ENCODE results near the gene ZNF214.
"Not testable (repeated sequence)": the region's sequence is repeated elsewhere in the genome, so short reads cannot be mapped to it uniquely, and the experiment has no call there.

The ZNF214 gene

DNA sequence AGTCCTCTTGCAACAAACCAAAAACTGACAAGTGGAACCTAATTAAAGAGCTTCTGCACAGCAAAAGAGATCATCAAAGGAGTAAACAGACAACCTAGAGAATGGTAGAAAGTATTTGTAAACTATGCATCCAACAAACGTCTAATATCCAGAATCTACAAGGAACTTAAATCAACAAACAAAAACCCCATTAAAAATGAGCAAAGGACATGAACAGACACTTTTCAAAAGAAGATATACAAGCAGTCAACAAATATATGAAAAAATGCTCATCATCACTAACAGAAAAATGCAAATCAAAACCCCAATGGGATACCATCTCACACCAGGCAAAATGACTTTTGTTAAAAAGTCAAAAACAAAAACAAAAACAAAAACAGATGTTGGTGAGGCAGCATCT lies 33.7 kb downstream of the ZNF214 start:
- DNase-seq: no peak

DNA sequence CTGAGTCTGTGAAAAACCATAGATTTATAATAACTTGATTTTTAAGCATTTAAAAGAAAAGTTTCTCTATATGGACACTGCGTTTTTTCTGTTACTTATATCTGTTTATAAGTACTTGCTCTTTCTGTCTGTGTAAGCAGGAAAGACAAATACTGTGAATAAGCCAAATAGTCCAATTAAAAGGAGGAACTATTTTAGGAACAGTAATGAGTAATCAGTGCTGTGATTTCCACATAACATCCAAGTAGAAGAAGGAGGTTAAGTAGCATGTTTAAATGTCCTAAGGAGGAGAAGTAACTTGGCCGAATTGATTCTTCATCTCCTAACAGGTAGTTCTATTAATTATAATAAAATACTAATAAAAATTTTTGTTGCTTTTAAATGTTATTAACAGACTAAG lies 40.8 kb downstream of the ZNF214 start:
- DNase-seq: no peak

DNA sequence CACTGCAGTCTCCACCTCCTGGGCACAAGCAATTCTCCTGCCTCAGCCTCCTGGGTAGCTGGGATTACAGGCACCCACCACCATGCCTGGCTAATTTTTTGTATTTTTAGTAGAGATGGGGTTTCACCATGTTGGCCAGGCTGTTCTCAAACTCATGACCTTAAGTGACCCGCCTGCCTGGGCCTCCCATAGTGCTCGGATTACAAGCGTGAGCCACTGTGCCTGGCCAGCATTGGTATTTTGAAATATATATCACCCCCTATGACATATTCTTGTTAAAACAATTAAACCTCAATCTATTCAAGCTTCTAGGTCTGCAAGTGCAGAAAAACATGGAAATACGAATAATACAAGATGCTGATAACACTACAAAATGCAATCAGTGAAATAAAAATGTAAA lies 50.3 kb downstream of the ZNF214 start:
- peak; percentile 16 for DNase-seq

DNA sequence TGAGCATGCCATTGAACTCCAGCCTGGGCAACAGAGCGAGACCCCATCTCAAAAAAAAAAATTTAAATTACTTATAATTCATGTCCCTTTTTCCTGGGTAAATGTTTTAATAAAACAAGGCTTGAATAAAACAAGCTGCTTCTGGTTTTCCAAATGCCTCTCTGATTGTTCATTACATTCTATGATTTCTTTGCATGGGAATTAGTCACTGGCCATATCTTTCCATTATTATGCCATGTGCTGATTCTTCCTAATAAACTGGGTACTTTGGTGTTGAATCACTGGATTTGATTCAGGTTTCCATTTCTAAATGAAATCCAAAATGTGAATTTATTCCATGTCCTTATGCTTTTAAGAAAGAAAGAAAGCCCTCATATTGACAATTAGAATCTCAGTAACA lies 51.3 kb downstream of the ZNF214 start:
- DNase-seq: peak; percentile 62

DNA sequence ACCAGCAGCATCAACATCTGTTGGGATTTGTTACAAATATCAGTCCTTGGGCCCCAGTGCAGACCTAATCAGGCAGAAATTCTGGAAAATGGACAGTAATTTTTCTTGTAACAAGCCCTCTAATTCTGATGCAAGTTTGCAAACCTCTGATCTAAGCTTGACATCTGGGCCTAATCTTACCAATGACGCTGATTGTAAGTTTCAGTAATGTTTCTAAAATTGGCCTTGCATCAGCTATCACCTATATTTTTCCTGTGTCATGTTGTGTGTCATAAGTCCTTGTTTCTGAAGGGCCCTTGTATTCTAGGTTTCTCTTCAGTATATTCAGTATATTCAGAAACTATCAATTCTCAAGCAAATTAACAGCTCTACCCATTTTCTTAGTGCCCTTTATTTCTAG lies 57.5 kb downstream of the ZNF214 start:
- DNase-seq: no peak

DNA sequence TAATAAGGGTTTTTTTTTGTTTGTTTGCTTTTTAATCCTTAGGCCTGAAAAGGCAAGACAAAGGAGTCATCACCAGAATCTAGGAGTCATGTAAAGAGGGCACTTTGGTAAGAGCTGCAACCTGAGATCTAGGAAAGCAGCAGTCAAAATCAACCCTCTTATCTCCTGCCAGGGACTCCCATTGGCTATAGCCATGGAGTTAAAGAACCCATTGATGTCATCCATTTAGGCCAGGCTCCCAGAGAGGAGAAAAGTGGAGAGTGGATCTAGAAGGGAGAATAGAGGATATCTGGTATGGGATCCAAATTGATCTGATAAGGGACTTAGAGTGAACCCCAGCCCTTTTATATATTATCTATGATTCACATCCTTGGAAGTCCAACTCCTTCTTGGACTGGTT lies 58.0 kb downstream of the ZNF214 start:
- no peak for DNase-seq

DNA sequence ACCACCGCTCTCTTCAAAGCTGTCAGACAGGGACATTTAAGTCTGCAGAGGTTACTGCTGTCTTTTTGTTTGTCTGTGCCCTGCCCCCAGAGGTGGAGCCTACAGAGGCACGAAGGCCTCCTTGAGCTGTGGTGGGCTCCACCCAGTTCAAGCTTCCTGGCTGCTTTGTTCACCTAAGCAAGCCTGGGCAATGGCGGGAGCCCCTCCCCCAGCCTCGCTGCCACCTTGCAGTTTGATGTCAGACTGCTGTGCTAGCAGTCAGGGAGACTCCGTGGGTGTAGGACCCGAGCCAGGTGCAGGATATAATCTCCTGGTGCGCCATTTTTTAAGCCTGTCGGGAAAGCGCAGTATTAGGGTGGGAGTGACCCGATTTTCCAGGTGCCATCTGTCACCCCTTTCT lies 65.9 kb downstream of the ZNF214 start:
- DNase-seq: not testable (repeated sequence)
